Measurements from ENCODE around the gene TMEM38B.

- TF ChIP-seq CTCF (IDR thresholded peaks at IDR 0.05; ENCODE audit: insufficient read depth, low read depth, low read length) (no peak), EZH2 (IDR thresholded peaks at IDR 0.05; ENCODE audit: insufficient read depth, low read length) (no peak)
Observed at GRCh38 chr9:105651806-105652205, 42.5 kb upstream of the TMEM38B start.
